GM10248 (cell line): Measurements from ENCODE around the gene YEATS2.

Source experiments
- CTCF ChIA-PET: fragments of 300-600 bp; sonication (Branson Sonifier 250); formaldehyde crosslinking; extraction: SDS; loops from one replicate; lab custom pipeline; 2021; ENCODE audit warnings: antibody characterized with exemption; lab: Yijun Ruan, JAX
- POLR2A ChIA-PET: fragments of 350-650 bp; sonication (Branson Sonifier 250); formaldehyde crosslinking; extraction: SDS; loops from one replicate; lab custom pipeline; 2020; ENCODE audit warnings: antibody characterized with exemption; lab: Yijun Ruan, JAX
- DNase-seq: peaks from one replicate; pipeline ENCODE4 v3.0.0; 2012; ENCODE audit errors: extremely low spot score
- TF ChIP-seq, protein P1 (sequence below): IDR thresholded peaks from 2 replicates; pipeline ENCODE4 v1.5.1; 2012; ENCODE audit warnings: mild to moderate bottlenecking, low read depth; ENCODE audit errors: extremely low read depth, missing control alignments, control extremely low read depth

YEATS2 gene

DNA sequence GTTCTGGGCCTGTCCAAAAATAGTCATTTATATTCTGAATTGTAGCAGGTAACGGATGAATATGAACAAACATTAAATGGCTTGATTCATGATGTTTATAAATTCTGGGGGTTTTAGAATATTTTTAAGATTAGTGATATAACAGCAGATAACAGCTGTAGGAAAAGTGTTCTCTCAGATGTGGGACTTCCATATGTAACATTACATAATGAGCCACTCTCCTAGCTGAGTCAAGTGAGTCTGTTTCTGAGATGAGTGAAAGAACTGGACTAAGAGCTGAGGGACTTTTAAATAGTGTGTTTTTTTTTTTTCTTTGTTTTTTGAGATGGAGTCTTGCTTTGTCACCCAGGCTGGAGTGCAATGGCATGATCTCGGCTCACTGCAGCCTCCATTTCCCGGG, 13.9 kb downstream of the YEATS2 start:
- DNase-seq, result no peak
- CTCF ChIA-PET, result no interaction called here
- POLR2A ChIA-PET, result no interaction called here
- TF ChIP-seq, protein P1, sequence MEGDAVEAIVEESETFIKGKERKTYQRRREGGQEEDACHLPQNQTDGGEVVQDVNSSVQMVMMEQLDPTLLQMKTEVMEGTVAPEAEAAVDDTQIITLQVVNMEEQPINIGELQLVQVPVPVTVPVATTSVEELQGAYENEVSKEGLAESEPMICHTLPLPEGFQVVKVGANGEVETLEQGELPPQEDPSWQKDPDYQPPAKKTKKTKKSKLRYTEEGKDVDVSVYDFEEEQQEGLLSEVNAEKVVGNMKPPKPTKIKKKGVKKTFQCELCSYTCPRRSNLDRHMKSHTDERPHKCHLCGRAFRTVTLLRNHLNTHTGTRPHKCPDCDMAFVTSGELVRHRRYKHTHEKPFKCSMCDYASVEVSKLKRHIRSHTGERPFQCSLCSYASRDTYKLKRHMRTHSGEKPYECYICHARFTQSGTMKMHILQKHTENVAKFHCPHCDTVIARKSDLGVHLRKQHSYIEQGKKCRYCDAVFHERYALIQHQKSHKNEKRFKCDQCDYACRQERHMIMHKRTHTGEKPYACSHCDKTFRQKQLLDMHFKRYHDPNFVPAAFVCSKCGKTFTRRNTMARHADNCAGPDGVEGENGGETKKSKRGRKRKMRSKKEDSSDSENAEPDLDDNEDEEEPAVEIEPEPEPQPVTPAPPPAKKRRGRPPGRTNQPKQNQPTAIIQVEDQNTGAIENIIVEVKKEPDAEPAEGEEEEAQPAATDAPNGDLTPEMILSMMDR, result no peak

DNA sequence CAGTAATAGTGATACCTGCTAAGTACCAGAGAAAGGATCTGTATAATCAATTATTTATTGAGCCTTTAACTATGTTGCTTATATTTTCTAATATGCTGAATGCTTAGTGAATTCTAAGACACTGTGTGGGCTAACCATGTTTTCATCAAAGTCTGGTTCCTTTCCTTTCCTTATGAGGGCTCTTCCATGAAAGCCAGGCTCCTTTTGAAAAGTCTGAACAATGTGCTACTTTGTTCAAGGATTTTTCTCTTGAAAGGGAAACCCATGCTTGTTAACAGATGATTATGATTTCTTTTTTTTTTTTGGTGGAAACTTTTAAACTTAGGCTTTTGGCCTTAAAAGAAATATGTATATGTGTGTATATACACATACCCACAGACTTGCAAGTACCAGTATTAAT, 17.0 kb downstream of the YEATS2 start:
- CTCF ChIA-PET, result no interaction called here

DNA sequence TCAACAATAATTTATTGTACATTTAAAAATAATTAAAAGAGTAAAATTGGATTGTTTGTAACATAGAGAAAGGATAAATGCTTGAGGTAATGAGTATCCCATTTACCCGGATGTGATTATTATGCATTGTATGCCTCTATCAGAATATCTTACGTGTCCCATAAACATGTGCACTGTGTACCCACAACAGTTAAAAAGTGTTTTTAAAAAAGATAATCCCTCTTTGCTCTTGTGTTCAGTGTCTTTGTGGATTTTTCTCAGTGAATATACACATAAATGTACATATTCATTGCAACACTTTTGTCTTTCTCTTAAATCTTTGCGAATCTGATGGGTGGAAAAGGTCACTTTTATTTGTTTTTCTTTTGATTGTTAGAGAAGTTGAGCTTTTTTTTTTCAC, 20.4 kb downstream of the YEATS2 start:
- no peak for DNase-seq
- TF ChIP-seq, protein P1, result no peak
- CTCF ChIA-PET, result interaction anchor here (1.1 to 1.2 kb wide), 2 partner anchors 56 to 92 kb away, joined by 3 read pairs; no protein-coding TSS in a partner anchor
- POLR2A ChIA-PET, result no interaction called here

More for the DNA sequence above, 17.0 kb downstream of the YEATS2 start:
- TF ChIP-seq, protein P1, result no peak
- DNase-seq, result no peak
- POLR2A ChIA-PET, result no interaction called here

DNA sequence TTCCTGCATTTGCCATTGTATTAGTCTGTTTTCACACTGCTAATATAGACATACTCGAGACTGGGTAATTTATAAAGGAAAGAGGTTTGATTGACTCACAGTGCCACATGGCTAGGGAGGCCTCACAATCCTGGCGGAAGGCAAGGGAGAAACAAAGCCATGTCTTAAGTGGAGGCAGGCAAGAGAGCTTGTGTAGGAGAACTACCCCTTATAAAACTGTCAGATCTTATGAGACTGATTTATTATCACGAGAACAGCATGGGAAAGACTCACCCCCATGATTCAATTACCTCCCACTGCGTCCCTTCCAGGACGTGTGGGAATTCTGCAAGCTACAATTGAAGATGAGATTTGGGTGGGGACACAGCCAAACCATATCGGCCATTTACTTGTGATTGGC, 27.8 kb downstream of the YEATS2 start:
- TF ChIP-seq, protein P1, result no peak
- ChIA-PET POLR2A (interaction anchor here (0.6 kb wide), 1 partner anchor 39 kb away, joined by 6 read pairs; no protein-coding TSS in a partner anchor), CTCF (no interaction called here)
- DNase-seq, result no peak

DNA sequence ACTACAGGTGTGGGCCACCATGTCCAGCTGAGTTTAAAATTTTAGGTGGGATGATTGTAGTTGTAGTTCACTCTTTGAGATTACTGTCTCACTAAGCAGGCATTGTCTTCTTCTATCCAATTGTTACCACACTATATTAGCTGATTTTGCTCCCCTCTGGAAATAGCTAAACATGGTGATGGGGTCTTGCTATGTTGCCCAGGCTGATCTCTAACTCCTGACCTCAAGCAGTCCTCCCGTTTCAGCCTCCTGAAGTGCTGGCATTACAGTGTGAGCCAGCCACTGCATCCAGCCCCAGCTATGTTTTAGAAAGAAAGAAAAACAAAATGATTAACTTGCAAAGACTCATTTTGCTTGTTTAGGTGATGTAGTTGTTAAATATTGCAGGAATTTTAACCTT, 30.6 kb downstream of the YEATS2 start:
- TF ChIP-seq, protein P1, result no peak
- CTCF ChIA-PET, result interaction anchor here (0.8 to 1.3 kb wide), 2 partner anchors 13 to 39 kb away, joined by 3 read pairs; no protein-coding TSS in a partner anchor
- POLR2A ChIA-PET, result no interaction called here
- DNase-seq, result no peak

DNA sequence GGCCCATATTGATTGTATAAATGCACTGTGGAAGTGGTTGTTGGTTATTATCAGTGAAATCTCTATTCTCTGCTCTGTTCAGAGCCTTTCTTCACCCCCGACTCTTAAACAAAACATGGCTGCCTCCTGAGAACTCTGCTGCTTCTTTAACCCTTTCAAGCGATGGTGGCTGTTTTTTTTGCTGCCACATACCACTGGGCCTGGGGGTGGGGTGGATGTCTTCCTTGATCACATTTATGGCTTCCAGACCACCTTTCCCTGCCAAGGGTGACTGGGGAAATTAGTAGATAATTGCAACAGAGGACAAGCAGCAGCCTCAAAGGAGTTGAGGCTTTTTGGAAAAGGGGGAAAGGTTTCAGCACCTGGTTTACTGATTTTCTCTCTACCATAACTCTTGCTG, 32.8 kb downstream of the YEATS2 start:
- DNase-seq, result no peak
- TF ChIP-seq, protein P1, result no peak
- ChIA-PET POLR2A (no interaction called here), CTCF (interaction anchor here (1.8 kb wide), 1 partner anchor 14 kb away, joined by 4 read pairs; no protein-coding TSS in a partner anchor)
